DMS53 (cell line): ENCODE data around the gene SULT1A4.
"Not testable (repeated sequence)": the region's sequence is repeated elsewhere in the genome, so short reads cannot be mapped to it uniquely, and the experiment has no call there.

Experiments used
- DNase-seq: peaks from one replicate; lab custom pipeline; 2025; lab: John Stamatoyannopoulos, UW

The SULT1A4 gene

GRCh38 chr16:29459706-29460646 lies at the start of gene SULT1A4:
TSS of gene SULT1A4 (plus strand) at chr16:29459913. CDS start at chr16:29461386, 1,473 bp downstream.
- DNase-seq, result not testable (repeated sequence)

GRCh38 chr16:29423587-29423986 lies 36.1 kb upstream of the SULT1A4 start:
- DNase-seq, result not testable (repeated sequence)

GRCh38 chr16:29425390-29425789 lies 34.3 kb upstream of the SULT1A4 start:
- DNase-seq, result not testable (repeated sequence)

DNA sequence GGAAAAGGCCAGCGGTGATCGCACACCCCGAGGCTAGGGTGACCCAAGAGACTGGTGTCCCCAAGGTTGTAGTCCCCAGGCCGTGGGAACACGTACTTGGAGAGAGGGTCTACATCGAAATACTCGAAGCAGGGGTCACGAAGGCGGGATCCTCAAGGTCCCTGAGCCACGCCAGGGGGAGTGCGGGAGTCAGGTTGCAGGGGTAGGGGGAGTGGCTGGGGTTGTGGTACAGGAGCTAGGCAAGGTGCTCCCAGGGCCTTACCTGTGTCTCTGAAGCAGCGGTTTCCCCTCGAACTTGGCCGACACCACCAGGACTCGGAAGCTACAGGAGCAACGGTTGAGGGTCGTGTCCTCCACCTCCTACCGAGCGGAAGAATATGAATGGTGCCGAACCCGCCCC lies 6.0 kb upstream of the SULT1A4 start:
- DNase-seq, result not testable (repeated sequence)

- not testable (repeated sequence) for DNase-seq
Measured at GRCh38 chr16:29454269-29454668, 5.4 kb upstream of the SULT1A4 start, which contains the start of the genes BOLA2 and SLX1B. TSS of gene BOLA2 (minus strand) at chr16:29454351. CDS start at chr16:29454253, 98 bp downstream. TSS of gene SLX1B (plus strand) at chr16:29454533.

GRCh38 chr16:29454828-29455227 lies 4.9 kb upstream of the SULT1A4 start:
- DNase-seq, result not testable (repeated sequence)

DNA sequence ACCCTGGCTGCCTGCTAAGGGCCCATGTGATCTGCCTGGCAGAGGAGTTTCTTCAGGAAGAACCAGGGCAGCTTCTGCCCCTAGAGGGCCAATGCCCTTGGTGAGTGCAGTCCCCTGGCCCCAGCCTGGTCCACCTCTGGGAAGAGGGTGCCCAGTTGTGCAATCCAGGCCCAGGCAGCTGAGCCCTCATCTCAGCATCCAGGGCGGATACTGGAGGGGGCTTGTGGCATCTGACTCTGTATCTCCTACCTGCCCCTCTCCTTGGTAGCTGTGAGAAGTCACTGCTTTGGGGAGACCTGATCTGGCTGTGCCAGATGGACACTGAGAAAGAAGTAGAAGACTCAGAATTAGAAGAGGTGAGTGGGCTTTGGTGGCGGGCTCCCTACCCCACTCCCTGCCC lies 2.1 kb upstream of the SULT1A4 start:
- not testable (repeated sequence) for DNase-seq

GRCh38 chr16:29460647-29461030 lies 926 bp downstream of the SULT1A4 start:
- DNase-seq, result not testable (repeated sequence)

DNA sequence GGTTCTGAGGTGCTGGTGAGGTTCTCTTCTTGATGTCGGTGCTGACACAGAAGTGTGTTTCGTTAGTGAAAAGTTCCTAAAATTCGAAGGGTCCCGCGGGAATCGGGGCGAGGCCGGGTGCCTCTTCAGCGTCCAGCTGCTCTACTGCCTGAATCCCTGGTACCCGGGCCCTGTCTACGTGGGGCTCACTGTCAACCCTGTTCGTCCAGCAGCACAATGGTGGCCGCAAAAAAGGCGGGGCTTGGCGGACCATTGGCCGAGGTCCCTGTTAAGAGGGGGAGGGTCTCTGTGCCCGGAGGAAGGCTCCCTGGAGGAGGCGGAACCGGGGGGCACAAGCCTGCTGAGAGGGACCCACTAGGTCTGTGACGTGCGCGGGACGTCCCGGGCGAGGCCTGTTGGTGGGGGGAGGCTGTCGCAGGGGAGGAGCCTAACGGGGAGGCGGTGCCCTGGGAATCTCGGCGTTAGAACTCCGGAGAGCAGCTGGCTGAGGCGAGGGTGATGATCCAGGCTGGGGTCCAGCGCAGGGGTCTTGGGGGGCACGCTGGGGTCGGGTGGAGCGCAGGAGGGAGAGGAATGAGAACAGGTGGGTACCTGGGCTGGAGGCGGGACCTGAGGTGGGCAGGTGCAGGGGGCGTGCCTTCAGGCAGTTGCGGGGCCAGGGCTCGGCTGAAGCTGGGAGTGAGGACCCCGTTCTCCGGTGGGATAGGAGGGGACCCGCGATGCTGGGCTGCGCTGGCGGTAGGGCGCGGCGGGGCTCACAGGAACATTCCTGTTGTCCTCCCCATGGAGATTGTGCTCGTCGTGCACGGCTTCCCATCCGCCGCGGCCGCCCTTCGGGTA lies 6.5 kb downstream of the SULT1A4 start:
- DNase-seq, result not testable (repeated sequence)

- DNase-seq, result not testable (repeated sequence)
Measured at GRCh38 chr16:29466904-29467303, 7.2 kb downstream of the SULT1A4 start.

GRCh38 chr16:29467654-29468366 lies 8.1 kb downstream of the SULT1A4 start:
- DNase-seq, result not testable (repeated sequence)

DNA sequence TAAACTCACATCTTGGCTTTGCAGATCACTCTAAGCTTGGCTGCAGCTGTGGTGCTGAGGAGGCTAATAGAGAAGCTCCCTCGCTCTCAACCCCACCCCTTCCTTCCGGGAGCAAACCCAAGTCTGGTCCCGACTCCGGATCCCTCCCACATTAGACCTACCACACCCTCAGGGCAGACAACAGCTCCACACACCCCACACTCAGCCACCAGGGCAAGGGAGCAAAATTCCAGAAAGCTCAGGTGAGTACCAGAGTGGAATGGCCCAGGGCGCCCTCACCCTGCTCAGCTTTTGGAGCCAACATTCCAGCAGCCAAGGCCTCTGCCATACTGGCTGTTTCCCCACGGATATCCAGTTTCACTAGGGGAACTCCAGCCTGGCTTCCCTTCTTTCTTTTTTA lies 9.9 kb downstream of the SULT1A4 start:
- DNase-seq, result not testable (repeated sequence)

DNA sequence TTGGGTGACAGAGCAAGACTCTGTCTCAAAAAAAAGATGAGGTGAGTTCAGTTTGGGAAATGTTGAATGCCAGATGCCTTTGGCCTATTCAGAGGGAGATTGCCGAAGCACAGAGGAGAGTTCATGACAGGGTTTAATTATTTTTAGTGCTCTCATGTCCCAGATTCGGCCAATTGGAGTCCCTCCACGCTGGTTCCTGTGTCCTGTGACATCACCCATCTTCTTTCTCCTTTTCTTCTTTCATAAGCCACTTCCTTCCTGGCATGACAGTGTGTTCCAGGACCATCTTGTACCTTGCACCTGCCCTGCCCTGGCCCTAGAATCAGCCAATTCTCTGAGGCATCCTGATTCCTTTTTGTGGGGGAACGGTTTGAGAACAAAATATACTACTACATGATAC lies 12.4 kb downstream of the SULT1A4 start:
- not testable (repeated sequence) for DNase-seq

- not testable (repeated sequence) for DNase-seq
Measured at GRCh38 chr16:29482276-29482675, 22.6 kb downstream of the SULT1A4 start.

- DNase-seq, result not testable (repeated sequence)
Measured at GRCh38 chr16:29506308-29506707, 46.6 kb downstream of the SULT1A4 start, which contains the start of gene NPIPB12. TSS of gene NPIPB12 (minus strand) at chr16:29506408.
